Endodermal cell (in vitro differentiated cells): Measurements from ENCODE around the gene MBNL2. TPM values are rescaled to one million over a fixed set of nuclear protein-coding genes. Genes with fewer than 3 reads are reported as not detected.

Experiments
- DNase-seq: peaks from one replicate; pipeline ENCODE4 v3.0.0-alpha.2; 2017
- H3K27ac ChIP-seq: 2 replicates; pipeline ENCODE4 v1.5.1; 2013; ENCODE audit warnings: mild to moderate bottlenecking, low read depth, low read length, moderate library complexity
- H3K27me3 ChIP-seq: 2 replicates; pipeline ENCODE4 v1.6.1; 2013; ENCODE audit warnings: mild to moderate bottlenecking, low read length, moderate library complexity; ENCODE audit not compliant: insufficient read depth, control insufficient read depth, poor library complexity, severe bottlenecking
- H3K36me3 ChIP-seq: 2 replicates; pipeline ENCODE4 v1.7.0; 2013; ENCODE audit warnings: mild to moderate bottlenecking, low read length, moderate library complexity; ENCODE audit not compliant: control insufficient read depth, insufficient read depth
- H3K4me1 ChIP-seq: one replicate; pipeline ENCODE4 v1.7.0; 2013; ENCODE audit warnings: low read length; ENCODE audit not compliant: control insufficient read depth, insufficient read depth
- H3K4me3 ChIP-seq: 2 replicates; pipeline ENCODE4 v1.5.1; 2013; ENCODE audit warnings: mild to moderate bottlenecking, low read length, moderate library complexity
- H3K9ac ChIP-seq: 2 replicates; pipeline ENCODE4 v1.6.1; 2013; ENCODE audit warnings: mild to moderate bottlenecking, low read length, moderate library complexity; ENCODE audit not compliant: poor library complexity, severe bottlenecking; ENCODE audit errors: extremely low read depth
- H3K9me3 ChIP-seq: 2 replicates; pipeline ENCODE4 v1.6.1; 2013; ENCODE audit warnings: mild to moderate bottlenecking, low read length, moderate library complexity; ENCODE audit not compliant: control insufficient read depth
- H3K27ac Mint-ChIP-seq: 2 replicates; pipeline ENCODE4 v1.8.0; 2020; ENCODE audit warnings: mixed read lengths
- H3K27me3 Mint-ChIP-seq: 2 replicates; pipeline ENCODE4 v1.8.0; 2021; ENCODE audit warnings: mild to moderate bottlenecking, mixed read lengths; ENCODE audit not compliant: insufficient read depth
- H3K36me3 Mint-ChIP-seq: 2 replicates; pipeline ENCODE4 v1.8.0; 2020; ENCODE audit warnings: low read depth, mixed read lengths
- H3K4me1 Mint-ChIP-seq: 2 replicates; pipeline ENCODE4 v1.8.0; 2020; ENCODE audit warnings: mixed read lengths
- H3K4me3 Mint-ChIP-seq: 2 replicates; pipeline ENCODE4 v1.8.0; 2020; ENCODE audit warnings: mild to moderate bottlenecking, moderate library complexity, mixed read lengths
- H3K9me3 Mint-ChIP-seq: 2 replicates; pipeline ENCODE4 v1.8.0; 2020; ENCODE audit warnings: mild to moderate bottlenecking, mixed read lengths
- CTCF ChIP-seq: fragments of 200-600 bp; sonication (generic); conservative IDR thresholded peaks from 2 replicates; pipeline ENCODE4 v1.5.0; 2021; ENCODE audit warnings: antibody characterized with exemption, mild to moderate bottlenecking
- WGBS, 2 experiments: methylation state at CpG; one replicate each; pipeline versions ENCODE4 v1.1.5 to v1.1.7; 2013; ENCODE audit warnings: missing lambda C conversion rate in 2 of 2, mixed read lengths in 1 of 2; ENCODE audit not compliant: insufficient coverage in 1 of 2, insufficient read length in 1 of 2; 5-methylcytosine and 5-hydroxymethylcytosine counted together
- total RNA-seq, 2 donors: library from RNA; stranded (reverse); fragmentation: NEBNext Ultra II Directional in 1 of 2; extraction: Animal tissue kit (Norgen Biotek cat#: 25700) in 1 of 2; gene quantifications; 2 replicates in 1 of 2; 3 replicates in 1 of 2; pipeline ENCODE4 v1.2.1, GENCODE V29; 2021

The MBNL2 gene
- total RNA-seq, 2 donors from 2014 or later, result 1.7 to 3.3 TPM

DNA sequence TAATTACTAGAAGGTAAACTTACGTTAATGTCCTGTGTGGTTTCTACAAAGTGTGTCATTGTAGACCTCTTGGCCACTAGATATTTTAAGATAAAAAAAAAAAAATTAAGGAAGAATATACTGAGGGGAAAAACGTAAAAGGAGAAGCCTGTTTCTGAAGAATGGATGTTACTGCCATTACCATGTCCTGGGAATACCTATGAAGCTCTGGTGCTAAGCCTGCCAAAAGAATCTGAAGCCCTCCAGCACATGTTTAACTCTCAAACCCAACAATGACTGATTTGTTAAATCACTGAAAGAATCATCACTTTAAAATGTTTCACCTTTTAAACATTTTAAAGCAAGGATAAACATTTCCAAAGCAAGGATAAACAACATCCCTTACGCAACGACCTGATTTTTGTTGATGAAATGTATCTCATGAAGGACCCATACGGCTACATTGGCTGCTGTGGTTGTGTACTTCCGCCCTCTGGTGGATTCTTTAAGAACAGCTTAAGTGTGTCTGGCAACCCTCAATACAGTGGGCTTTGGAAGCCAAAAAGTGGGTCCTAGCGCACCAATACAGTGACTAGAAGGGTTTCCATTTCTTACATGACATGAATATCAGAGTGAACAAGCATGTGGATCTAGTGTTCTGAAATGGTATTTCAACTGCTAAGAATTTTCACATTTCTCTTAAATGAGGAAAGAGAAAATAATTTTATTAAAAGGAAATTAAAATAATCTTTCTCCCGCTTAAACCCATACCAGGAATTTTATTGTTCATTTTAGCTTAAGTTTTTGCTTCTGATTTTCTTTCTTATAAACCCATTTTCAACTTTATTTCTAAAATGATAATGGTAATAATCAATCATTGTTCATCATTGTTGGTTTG lies 137.3 kb downstream of the MBNL2 start:
- Mint-ChIP-seq H3K9me3 (no peaks in the 10 kb centered on the region), H3K36me3 (no peaks in the 10 kb centered on the region)

GRCh38 chr13:97360610-97361009 lies 138.5 kb downstream of the MBNL2 start:
- WGBS, 2 experiments, result 91 to 98% methylated on average over 3 to 4 of the region's 4 CpGs
- H3K4me1 Mint-ChIP-seq, result peaks cover 5% of the 10 kb centered on the region

More for the DNA sequence above, 137.3 kb downstream of the MBNL2 start:
- Histone ChIP-seq H3K4me1 (no peaks in the 10 kb centered on the region), H3K36me3 (no peaks in the 10 kb centered on the region), H3K4me3 (no peak overlapping the region), H3K27me3 (no peaks in the 10 kb centered on the region), H3K9me3 (no peaks in the 10 kb centered on the region), H3K27ac (no peak overlapping the region), H3K9ac (no peak overlapping the region)
- TF ChIP-seq CTCF, result peak; percentile 93
- Mint-ChIP-seq H3K27me3 (no peaks in the 10 kb centered on the region), H3K27ac (no peak overlapping the region), H3K4me1 (no peaks in the 10 kb centered on the region), H3K4me3 (no peak overlapping the region)
- 33 to 44% methylated on average over 1 to 7 of the region's 8 CpGs for WGBS, 2 experiments
- DNase-seq, result peak; percentile 84

GRCh38 chr13:97364031-97364430 lies 141.9 kb downstream of the MBNL2 start:
- Histone ChIP-seq H3K4me3 (no peak overlapping the region), H3K36me3 (no peaks in the 10 kb centered on the region), H3K9me3 (no peaks in the 10 kb centered on the region), H3K27me3 (no peaks in the 10 kb centered on the region), H3K4me1 (no peaks in the 10 kb centered on the region), H3K27ac (no peak overlapping the region), H3K9ac (no peak overlapping the region)
- Mint-ChIP-seq H3K36me3 (no peaks in the 10 kb centered on the region), H3K27ac (no peak overlapping the region), H3K9me3 (no peaks in the 10 kb centered on the region), H3K27me3 (no peaks in the 10 kb centered on the region), H3K4me3 (no peak overlapping the region), H3K4me1 (peaks cover 13% of the 10 kb centered on the region)
- no peak for DNase-seq
- 87 to 100% methylated on average over 1 of the region's 1 CpG for WGBS, 2 experiments
- no peak for TF ChIP-seq CTCF

More at GRCh38 chr13:97360610-97361009, 138.5 kb downstream of the MBNL2 start:
- H3K27me3 ChIP-seq, result no peaks in the 10 kb centered on the region
- no peaks in the 10 kb centered on the region for H3K4me1 ChIP-seq
- Mint-ChIP-seq H3K4me3 (no peak overlapping the region), H3K27ac (no peak overlapping the region), H3K27me3 (no peaks in the 10 kb centered on the region), H3K36me3 (no peaks in the 10 kb centered on the region), H3K9me3 (no peaks in the 10 kb centered on the region)
- H3K9me3 ChIP-seq, result no peaks in the 10 kb centered on the region
- no peak overlapping the region for H3K9ac ChIP-seq
- no peak for DNase-seq
- no peak for TF ChIP-seq CTCF
- H3K27ac ChIP-seq, result no peak overlapping the region
- no peaks in the 10 kb centered on the region for H3K36me3 ChIP-seq
- H3K4me3 ChIP-seq, result no peak overlapping the region
